ENCODE data around the gene ATP8A2. TPM values are rescaled to one million over a fixed set of nuclear protein-coding genes. Genes with fewer than 3 reads are reported as not detected.

Gene ATP8A2
- total and polyA plus RNA-seq, 4 donors: 0.31 to 2.7 (median 1.1) TPM

DNA sequence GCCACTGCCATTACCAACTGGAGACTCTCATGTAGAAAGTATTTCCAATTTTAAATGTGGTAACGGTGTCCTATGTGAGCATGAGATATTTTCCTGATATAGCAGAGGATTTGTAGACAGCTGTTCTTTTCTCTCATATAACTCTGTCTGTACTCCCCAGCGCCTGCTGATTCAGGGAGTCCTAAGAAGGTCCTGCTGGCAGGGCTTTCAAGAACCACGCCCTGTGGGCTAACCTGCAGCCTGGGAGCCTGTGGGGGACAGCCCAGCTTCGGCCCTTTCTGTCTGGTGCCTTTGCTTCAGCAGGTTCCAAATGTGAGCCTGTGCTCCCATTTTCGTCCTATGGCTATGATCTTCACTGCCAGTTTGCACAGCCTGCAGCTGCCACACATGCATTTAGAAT lies 316.8 kb downstream of the ATP8A2 start:
- Histone ChIP-seq H3K36me3 (ENCODE audit: control insufficient read depth in 4 of 4, insufficient read depth in 4 of 4, low read length in 4 of 4) (no peaks in the 10 kb centered on the region), H3K4me1 (ENCODE audit: control insufficient read depth in 5 of 5, insufficient read depth in 5 of 5, low read length in 5 of 5) (peaks cover 0 to 29% (median 0%) of the 10 kb centered on the region in 5 donors), H3K27me3 (ENCODE audit: control insufficient read depth in 3 of 3, insufficient read depth in 3 of 3, low read length in 2 of 3) (no peaks in the 10 kb centered on the region), H3K9ac (ENCODE audit: insufficient read depth in 1 of 2, low read length in 2 of 2) (no peak overlapping the region), H3K9me3 (ENCODE audit: control insufficient read depth in 4 of 4, insufficient read depth in 3 of 4, low read length in 3 of 4) (peaks cover 0 to 5% (median 0%) of the 10 kb centered on the region in 4 donors), H3K27ac (ENCODE audit: low read depth in 1 of 2, low read length in 1 of 2) (no peak overlapping the region), H3K4me3 (no peak overlapping the region)
- no peak for TF ChIP-seq CTCF (IDR thresholded peaks at IDR 0.05; ENCODE audit: control extremely low read depth, extremely low read depth)
- ATAC-seq (ENCODE audit: insufficient read depth, low FRiP score) (no peak), DNase-seq (no peak)
- 86 to 89% methylated on average over 5 of the region's 5 CpGs for WGBS, 2 donors

DNA sequence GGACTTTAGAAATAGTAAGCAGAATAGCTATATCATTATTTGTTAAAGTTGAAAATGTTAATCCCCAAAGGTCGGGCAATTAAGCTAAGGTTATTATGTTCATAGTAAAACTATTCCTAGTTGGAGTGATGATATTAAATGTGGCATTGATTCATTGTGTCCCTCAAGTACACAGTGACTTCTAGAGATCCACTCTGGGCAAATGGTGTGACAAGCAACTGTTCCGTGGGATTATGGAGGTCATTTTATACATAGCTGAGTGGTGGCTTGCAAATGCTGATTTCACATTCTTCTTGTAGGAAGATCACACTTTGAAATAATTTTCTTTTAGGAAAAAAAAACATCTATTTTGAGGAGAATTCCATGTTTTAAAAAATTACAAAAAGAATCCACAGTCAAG lies 317.8 kb downstream of the ATP8A2 start:
- Histone ChIP-seq H3K9me3 (ENCODE audit: control insufficient read depth in 4 of 4, insufficient read depth in 3 of 4, low read length in 3 of 4) (peaks cover 0 to 5% (median 0%) of the 10 kb centered on the region in 4 donors), H3K27ac (ENCODE audit: low read depth in 1 of 2, low read length in 1 of 2) (no peak overlapping the region), H3K27me3 (ENCODE audit: control insufficient read depth in 3 of 3, insufficient read depth in 3 of 3, low read length in 2 of 3) (no peaks in the 10 kb centered on the region), H3K36me3 (ENCODE audit: control insufficient read depth in 4 of 4, insufficient read depth in 4 of 4, low read length in 4 of 4) (no peaks in the 10 kb centered on the region), H3K4me1 (ENCODE audit: control insufficient read depth in 5 of 5, insufficient read depth in 5 of 5, low read length in 5 of 5) (peaks cover 0 to 29% (median 0%) of the 10 kb centered on the region in 5 donors), H3K4me3 (no peak overlapping the region), H3K9ac (ENCODE audit: insufficient read depth in 1 of 2, low read length in 2 of 2) (no peak overlapping the region)
- ATAC-seq (ENCODE audit: insufficient read depth, low FRiP score): no peak
- DNase-seq: no peak
- TF ChIP-seq CTCF (IDR thresholded peaks at IDR 0.05; ENCODE audit: control extremely low read depth, extremely low read depth): no peak
- 76 to 91% methylated on average over 2 of the region's 2 CpGs for WGBS, 2 donors

GRCh38 chr13:25690582-25690981 lies 318.8 kb downstream of the ATP8A2 start:
- Histone ChIP-seq H3K36me3 (ENCODE audit: control insufficient read depth in 4 of 4, insufficient read depth in 4 of 4, low read length in 4 of 4) (no peaks in the 10 kb centered on the region), H3K27me3 (ENCODE audit: control insufficient read depth in 3 of 3, insufficient read depth in 3 of 3, low read length in 2 of 3) (no peaks in the 10 kb centered on the region), H3K27ac (ENCODE audit: low read depth in 1 of 2, low read length in 1 of 2) (no peak overlapping the region), H3K9ac (ENCODE audit: insufficient read depth in 1 of 2, low read length in 2 of 2) (no peak overlapping the region), H3K4me3 (no peak overlapping the region), H3K9me3 (ENCODE audit: control insufficient read depth in 4 of 4, insufficient read depth in 3 of 4, low read length in 3 of 4) (peaks cover 0 to 3% (median 0%) of the 10 kb centered on the region in 4 donors), H3K4me1 (ENCODE audit: control insufficient read depth in 5 of 5, insufficient read depth in 5 of 5, low read length in 5 of 5) (peaks cover 0 to 29% (median 0%) of the 10 kb centered on the region in 5 donors)
- WGBS, 2 donors: 90 to 96% methylated on average over 2 of the region's 2 CpGs
- TF ChIP-seq CTCF (IDR thresholded peaks at IDR 0.05; ENCODE audit: control extremely low read depth, extremely low read depth): no peak
- DNase-seq (no peak), ATAC-seq (ENCODE audit: insufficient read depth, low FRiP score) (no peak)

DNA sequence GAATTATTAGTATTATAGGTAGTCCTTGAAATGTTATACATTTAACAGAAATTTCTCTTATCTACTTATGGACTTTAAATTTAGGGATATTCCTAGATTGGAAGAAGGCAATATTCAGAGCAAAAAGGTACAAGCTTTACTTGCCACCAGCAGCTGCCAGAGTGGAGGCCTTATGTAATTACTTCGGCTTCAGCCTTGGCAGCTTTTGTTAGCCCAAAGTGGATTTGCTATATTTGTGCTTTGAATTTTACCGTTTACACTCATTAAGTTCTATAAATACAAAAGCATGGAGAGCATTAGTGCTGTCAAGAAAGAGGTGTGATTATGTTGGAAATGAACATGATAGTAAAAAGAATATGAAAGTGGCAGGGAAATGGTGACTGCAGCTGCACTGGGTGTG lies 319.9 kb downstream of the ATP8A2 start:
- Histone ChIP-seq H3K36me3 (ENCODE audit: control insufficient read depth in 4 of 4, insufficient read depth in 4 of 4, low read length in 4 of 4) (no peaks in the 10 kb centered on the region), H3K4me1 (ENCODE audit: control insufficient read depth in 5 of 5, insufficient read depth in 5 of 5, low read length in 5 of 5) (peaks cover 0 to 29% (median 0%) of the 10 kb centered on the region in 5 donors), H3K27me3 (ENCODE audit: control insufficient read depth in 3 of 3, insufficient read depth in 3 of 3, low read length in 2 of 3) (no peaks in the 10 kb centered on the region), H3K9me3 (ENCODE audit: control insufficient read depth in 4 of 4, insufficient read depth in 3 of 4, low read length in 3 of 4) (peaks cover 0 to 6% (median under 1%) of the 10 kb centered on the region in 4 donors), H3K9ac (ENCODE audit: insufficient read depth in 1 of 2, low read length in 2 of 2) (no peak overlapping the region), H3K27ac (ENCODE audit: low read depth in 1 of 2, low read length in 1 of 2) (no peak overlapping the region), H3K4me3 (no peak overlapping the region)
- TF ChIP-seq CTCF (IDR thresholded peaks at IDR 0.05; ENCODE audit: control extremely low read depth, extremely low read depth): no peak
- 67 to 72% methylated on average over 2 of the region's 2 CpGs for WGBS, 2 donors
- ATAC-seq (ENCODE audit: insufficient read depth, low FRiP score) (no peak), DNase-seq (peak in 1 of 3 donors; percentile 49)
